ENCODE measurements around the gene CYP46A1. TPM values are rescaled to one million over a fixed set of nuclear protein-coding genes. Genes with fewer than 3 reads are reported as not detected.
A peak's percentile ranks its signal among the peaks of the same experiment; 100 is the strongest.

CYP46A1 gene
- total RNA-seq, 3 donors from 2014 or later (not counting 1 experiment from before 2014, with no cell fraction given): 0.09 to 0.45 (median 0.09) TPM

GRCh38 chr14:99674776-99675381 is 9.2 kb upstream of the CYP46A1 start:
- H3K27ac Mint-ChIP-seq: no peak overlapping the region
- H3K36me3 Mint-ChIP-seq: no peaks in the 10 kb centered on the region
- H3K4me3 Mint-ChIP-seq: no peak overlapping the region
- 59% methylated on average over 60 of the region's 60 CpGs for WGBS (ENCODE audit: insufficient coverage)
- intact Hi-C loops (cut with micrococcal nuclease): no loop called here
- H3K9me3 ChIP-seq (ENCODE audit: control insufficient read depth, insufficient read depth, low read length): peaks cover 8% of the 10 kb centered on the region
- H3K9me3 Mint-ChIP-seq: no peaks in the 10 kb centered on the region
- no peak for TF ChIP-seq CTCF (IDR thresholded peaks at IDR 0.05)
- peaks cover 0 to 7% of the 10 kb centered on the region in 2 donors for H3K27me3 Mint-ChIP-seq (ENCODE audit: low read depth in 2 of 2)
- DNase-seq (no peak), ATAC-seq (no peak)
- H3K4me3 ChIP-seq (ENCODE audit: low read length): no peak overlapping the region
- H3K27me3 ChIP-seq (ENCODE audit: control insufficient read depth, insufficient read depth, low read length): no peaks in the 10 kb centered on the region
- H3K36me3 ChIP-seq (ENCODE audit: control insufficient read depth, insufficient read depth, low read length): no peaks in the 10 kb centered on the region
- peaks cover 31% of the 10 kb centered on the region for H3K4me1 ChIP-seq (ENCODE audit: control insufficient read depth, insufficient read depth, low read length)
- peaks cover 0 to 14% of the 10 kb centered on the region in 2 donors for H3K4me1 Mint-ChIP-seq
- no peak overlapping the region for H3K27ac ChIP-seq (ENCODE audit: low read length)

- 49% methylated on average over 42 of the region's 42 CpGs for WGBS (ENCODE audit: insufficient coverage)
- Mint-ChIP-seq H3K27me3 (ENCODE audit: low read depth in 2 of 2) (peaks cover 0 to 5% of the 10 kb centered on the region in 2 donors), H3K9me3 (no peaks in the 10 kb centered on the region), H3K4me1 (peaks cover 0 to 14% of the 10 kb centered on the region in 2 donors), H3K36me3 (no peaks in the 10 kb centered on the region), H3K27ac (no peak overlapping the region), H3K4me3 (no peak overlapping the region)
- peaks cover 31% of the 10 kb centered on the region for H3K4me1 ChIP-seq (ENCODE audit: control insufficient read depth, insufficient read depth, low read length)
- H3K4me3 ChIP-seq (ENCODE audit: low read length): no peak overlapping the region
- DNase-seq (no peak), ATAC-seq (no peak)
- H3K9me3 ChIP-seq (ENCODE audit: control insufficient read depth, insufficient read depth, low read length): peaks cover 8% of the 10 kb centered on the region
- no peaks in the 10 kb centered on the region for H3K27me3 ChIP-seq (ENCODE audit: control insufficient read depth, insufficient read depth, low read length)
- no peaks in the 10 kb centered on the region for H3K36me3 ChIP-seq (ENCODE audit: control insufficient read depth, insufficient read depth, low read length)
- no peak for TF ChIP-seq CTCF (IDR thresholded peaks at IDR 0.05)
- H3K27ac ChIP-seq (ENCODE audit: low read length): no peak overlapping the region
- intact Hi-C loops (cut with micrococcal nuclease): no loop called here
These were observed 8.7 kb upstream of the CYP46A1 start for GRCh38 chr14:99675382-99675835.

GRCh38 chr14:99675951-99676350 is 8.1 kb upstream of the CYP46A1 start:
- Mint-ChIP-seq H3K9me3 (no peaks in the 10 kb centered on the region), H3K4me1 (peaks cover 0 to 14% of the 10 kb centered on the region in 2 donors), H3K4me3 (no peak overlapping the region), H3K27ac (no peak overlapping the region), H3K27me3 (ENCODE audit: low read depth in 2 of 2) (peaks cover 0 to 3% of the 10 kb centered on the region in 2 donors), H3K36me3 (no peaks in the 10 kb centered on the region)
- no peak for DNase-seq
- Histone ChIP-seq H3K27me3 (ENCODE audit: control insufficient read depth, insufficient read depth, low read length) (no peaks in the 10 kb centered on the region), H3K4me3 (ENCODE audit: low read length) (no peak overlapping the region), H3K4me1 (ENCODE audit: control insufficient read depth, insufficient read depth, low read length) (peaks cover 31% of the 10 kb centered on the region), H3K27ac (ENCODE audit: low read length) (no peak overlapping the region), H3K36me3 (ENCODE audit: control insufficient read depth, insufficient read depth, low read length) (no peaks in the 10 kb centered on the region), H3K9me3 (ENCODE audit: control insufficient read depth, insufficient read depth, low read length) (peaks cover 8% of the 10 kb centered on the region)
- intact Hi-C loops (cut with micrococcal nuclease): no loop called here
- no peak for TF ChIP-seq CTCF (IDR thresholded peaks at IDR 0.05)
- 71% methylated on average over 10 of the region's 10 CpGs for whole genome bisulfite sequencing (ENCODE audit: insufficient coverage)
- no peak for ATAC-seq

- no peak overlapping the region for H3K27ac Mint-ChIP-seq
- no peak overlapping the region for H3K4me3 Mint-ChIP-seq
- TF ChIP-seq CTCF (IDR thresholded peaks at IDR 0.05): no peak
- peaks cover 0 to 14% of the 10 kb centered on the region in 2 donors for H3K4me1 Mint-ChIP-seq
- peak in 1 of 3 donors; percentile 36 for ATAC-seq
- peak in 1 of 2 donors; percentile 30 for DNase-seq
- Histone ChIP-seq H3K9me3 (ENCODE audit: control insufficient read depth, insufficient read depth, low read length) (peaks cover 8% of the 10 kb centered on the region), H3K4me3 (ENCODE audit: low read length) (no peak overlapping the region), H3K27me3 (ENCODE audit: control insufficient read depth, insufficient read depth, low read length) (no peaks in the 10 kb centered on the region), H3K4me1 (ENCODE audit: control insufficient read depth, insufficient read depth, low read length) (peaks cover 31% of the 10 kb centered on the region), H3K36me3 (ENCODE audit: control insufficient read depth, insufficient read depth, low read length) (no peaks in the 10 kb centered on the region), H3K27ac (ENCODE audit: low read length) (no peak overlapping the region)
- no peaks in the 10 kb centered on the region for H3K36me3 Mint-ChIP-seq
- intact Hi-C loops (cut with micrococcal nuclease): no loop called here
- H3K27me3 Mint-ChIP-seq (ENCODE audit: low read depth in 2 of 2): peaks cover 0 to 3% of the 10 kb centered on the region in 2 donors
- 73% methylated on average over 8 of the region's 8 CpGs for WGBS (ENCODE audit: insufficient coverage)
- no peaks in the 10 kb centered on the region for H3K9me3 Mint-ChIP-seq
These were observed 7.4 kb upstream of the CYP46A1 start for GRCh38 chr14:99676657-99677056.
